ENCODE results near the gene SMG6. TPM values are rescaled to one million over a fixed set of nuclear protein-coding genes. Genes with fewer than 3 reads are reported as not detected.

The SMG6 gene
- total RNA-seq, 6 experiments from 2014 or later: 7.4 to 10.4 (median 8.9) TPM

GRCh38 chr17:2062571-2063183 lies 240.9 kb downstream of the SMG6 start:
- Histone ChIP-seq H3K4me1 (peaks cover 0 to 40% (median 8%) of the 10 kb centered on the region in 4 donors), H3K4me3 (no peak overlapping the region), H3K27ac (peak overlapping the region in 2 of 3 donors; percentile 29 to 65), H3K27me3 (peaks cover 0 to 7% of the 10 kb centered on the region in 2 donors), H3K9me3 (no peaks in the 10 kb centered on the region), H3K36me3 (no peaks in the 10 kb centered on the region)
- intact Hi-C loops (cut with DNase I): no loop called here
- WGBS (ENCODE audit: insufficient coverage, low coverage, low lambda C conversion rate, missing lambda C conversion rate): 52% methylated on average over 6 of the region's 11 CpGs
- TF ChIP-seq CTCF (IDR thresholded peaks at IDR 0.05) (no peak), POLR2A (IDR thresholded peaks at IDR 0.05) (no peak)
- DNase-seq (no peak), ATAC-seq (no peak)

GRCh38 chr17:2061441-2061958 lies 242.1 kb downstream of the SMG6 start:
- 86% methylated on average over 6 of the region's 17 CpGs for WGBS (ENCODE audit: insufficient coverage, low coverage, low lambda C conversion rate, missing lambda C conversion rate)
- Histone ChIP-seq H3K27me3 (peaks cover 0 to 15% of the 10 kb centered on the region in 2 donors), H3K36me3 (no peaks in the 10 kb centered on the region), H3K9me3 (no peaks in the 10 kb centered on the region), H3K27ac (peak overlapping the region; percentile 31 to 84 (median 39)), H3K4me1 (peaks cover 0 to 40% (median 8%) of the 10 kb centered on the region in 4 donors), H3K4me3 (no peak overlapping the region)
- DNase-seq (no peak), ATAC-seq (no peak)
- intact Hi-C loops (cut with DNase I): no loop called here
- TF ChIP-seq CTCF (IDR thresholded peaks at IDR 0.05) (no peak), POLR2A (IDR thresholded peaks at IDR 0.05) (no peak)

DNA sequence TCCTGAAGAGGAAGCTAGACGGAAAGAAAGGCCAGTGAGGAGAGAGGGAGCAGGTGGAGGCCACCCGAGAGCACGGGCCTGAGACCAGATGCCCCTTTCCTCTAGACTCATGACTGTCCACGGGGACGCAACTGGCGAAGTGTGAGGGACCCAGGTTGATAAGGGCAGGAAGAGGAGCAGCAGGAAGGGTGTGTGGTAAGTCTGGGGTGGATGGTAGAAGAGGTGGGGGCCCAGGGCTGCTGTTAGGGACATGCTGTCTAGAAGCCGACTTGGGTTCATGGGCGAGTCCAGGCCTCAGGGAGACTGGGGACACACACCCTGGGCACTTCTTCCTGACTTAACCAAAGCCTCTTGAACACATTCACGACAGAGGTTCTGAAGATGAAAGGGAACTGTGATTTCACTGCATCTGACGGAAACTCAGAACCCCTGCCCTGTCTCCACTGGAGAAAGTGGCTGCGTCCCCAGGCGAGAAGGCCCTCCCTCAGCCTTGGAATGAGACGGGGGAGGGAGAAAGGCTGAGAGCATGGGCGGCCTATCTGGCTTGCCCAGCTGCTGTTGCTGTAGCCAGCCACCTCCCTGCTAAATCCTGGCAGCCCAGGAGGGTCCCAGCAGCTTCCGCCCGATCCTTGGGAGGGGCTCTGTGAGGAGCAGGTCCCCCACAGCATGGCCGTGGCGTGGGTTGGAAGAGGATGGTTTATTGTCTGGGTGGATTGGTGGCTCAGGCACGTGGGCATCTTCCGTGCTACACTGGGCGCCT lies 242.7 kb downstream of the SMG6 start:
- Histone ChIP-seq H3K4me3 (no peak overlapping the region), H3K36me3 (no peaks in the 10 kb centered on the region), H3K4me1 (peaks cover 0 to 38% (median 8%) of the 10 kb centered on the region in 4 donors), H3K27ac (peak overlapping the region; percentile 31 to 84 (median 39)), H3K27me3 (peaks cover 0 to 19% of the 10 kb centered on the region in 2 donors), H3K9me3 (no peaks in the 10 kb centered on the region)
- WGBS (ENCODE audit: insufficient coverage, low coverage, low lambda C conversion rate, missing lambda C conversion rate): 70% methylated on average over 7 of the region's 21 CpGs
- DNase-seq: no peak
- no peak for ATAC-seq
- TF ChIP-seq CTCF (IDR thresholded peaks at IDR 0.05) (no peak), POLR2A (IDR thresholded peaks at IDR 0.05) (no peak)
- intact Hi-C loops (cut with DNase I): no loop called here

GRCh38 chr17:2060385-2060658 lies 243.3 kb downstream of the SMG6 start:
- Histone ChIP-seq H3K4me3 (no peak overlapping the region), H3K27me3 (peaks cover 0 to 19% of the 10 kb centered on the region in 2 donors), H3K4me1 (peaks cover 0 to 37% (median 8%) of the 10 kb centered on the region in 4 donors), H3K9me3 (no peaks in the 10 kb centered on the region), H3K27ac (peak overlapping the region; percentile 31 to 84 (median 39)), H3K36me3 (no peaks in the 10 kb centered on the region)
- DNase-seq (no peak), ATAC-seq (no peak)
- WGBS (ENCODE audit: insufficient coverage, low coverage, low lambda C conversion rate, missing lambda C conversion rate): 83% methylated on average over 6 of the region's 6 CpGs
- intact Hi-C loops (cut with DNase I): no loop called here
- no peak for TF ChIP-seq POLR2A (IDR thresholded peaks at IDR 0.05)
